K562 (cell line): ENCODE measurements around the gene NKAPL. TPM values are rescaled to one million over a fixed set of nuclear protein-coding genes. Genes with fewer than 3 reads are reported as not detected.

ENCODE experiments used
- BACH1 ChIP-seq: fragments of 200-800 bp; sonication (Bioruptor generic); IDR thresholded peaks from 2 replicates; pipeline ENCODE4 v1.6.1; 2016; ENCODE audit warnings: missing genetic modification characterization, missing compliant biosample characterization
- CHD4 ChIP-seq: fragments of 200-600 bp; sonication (generic); IDR thresholded peaks from 3 replicates; pipeline ENCODE4 v1.6.1; 2012; ENCODE audit warnings: low read depth, mild to moderate bottlenecking, mixed read lengths, low read length, inconsistent platforms; ENCODE audit not compliant: insufficient read depth, insufficient replicate concordance, poor library complexity, severe bottlenecking
- E2F4 ChIP-seq: sonication (generic); formaldehyde crosslinking; IDR thresholded peaks from 2 replicates; pipeline ENCODE4 v1.8.0; 2022; ENCODE audit warnings: mild to moderate bottlenecking, low read depth, missing genetic modification reagents
- EWSR1 ChIP-seq: fragments of 450-650 bp; IDR thresholded peaks from 2 replicates; pipeline ENCODE4 v1.6.1; 2018; ENCODE audit warnings: borderline replicate concordance, mild to moderate bottlenecking, low read depth, moderate library complexity; ENCODE audit not compliant: partially characterized antibody
- GABPB1 ChIP-seq: sonication (generic); formaldehyde crosslinking; IDR thresholded peaks from 2 replicates; pipeline ENCODE4 v1.8.0; 2022; ENCODE audit warnings: mild to moderate bottlenecking, missing genetic modification reagents
- GATAD2A ChIP-seq: fragments of 450-650 bp; IDR thresholded peaks from 2 replicates; pipeline ENCODE4 v1.6.1; 2017
- HNRNPUL1 ChIP-seq: fragments of 200-400 bp; formaldehyde crosslinking; IDR thresholded peaks from 2 replicates; pipeline ENCODE4 v1.6.1; 2017; ENCODE audit warnings: low read length
- MAZ ChIP-seq, 2 experiments: fragments of 450-650 bp in 1 of 2; sonication (generic) in 1 of 2; formaldehyde crosslinking; IDR thresholded peaks in 1 of 2; conservative IDR thresholded peaks in 1 of 2; 2 replicates each; pipeline versions ENCODE4 v1.4.0 to v1.5.0; 2020; ENCODE audit warnings: mild to moderate bottlenecking in 1 of 2, missing genetic modification reagents in 1 of 2
- MCM3 ChIP-seq: fragments of 450-650 bp; IDR thresholded peaks from 2 replicates; pipeline ENCODE4 v1.6.1; 2016
- MLX ChIP-seq, 2 experiments: fragments of 450-650 bp in 1 of 2; sonication (generic) in 1 of 2; formaldehyde crosslinking; conservative IDR thresholded peaks; 2 replicates each; pipeline versions ENCODE4 v1.4.0 to v1.8.1; 2020 to 2022; ENCODE audit warnings: mild to moderate bottlenecking in 1 of 2, missing genetic modification reagents in 1 of 2
- NFE2L1 ChIP-seq: fragments of 450-650 bp; IDR thresholded peaks from 2 replicates; pipeline ENCODE4 v1.6.1; 2016; ENCODE audit warnings: missing genetic modification characterization, low read depth, mild to moderate bottlenecking, missing compliant biosample characterization, moderate library complexity, borderline replicate concordance
- OTX1 ChIP-seq: fragments of 450-650 bp; formaldehyde crosslinking; IDR thresholded peaks from 2 replicates; pipeline ENCODE4 v1.4.0; 2022; ENCODE audit warnings: mild to moderate bottlenecking
- PHF8 ChIP-seq: fragments of 200-600 bp; sonication (generic); IDR thresholded peaks from 2 replicates; pipeline ENCODE4 v1.6.1; 2012; ENCODE audit warnings: mixed run types, mild to moderate bottlenecking, inconsistent platforms, low read length, moderate library complexity, borderline replicate concordance
- PREB ChIP-seq: sonication (generic); formaldehyde crosslinking; IDR thresholded peaks from 2 replicates; pipeline ENCODE4 v1.8.1; 2023; ENCODE audit warnings: mild to moderate bottlenecking, missing genetic modification reagents
- PTBP1 ChIP-seq: fragments of 200-400 bp; formaldehyde crosslinking; IDR thresholded peaks from 2 replicates; pipeline ENCODE4 v1.6.1; 2017; ENCODE audit warnings: low read depth, low read length
- PTTG1 ChIP-seq: fragments of 450-650 bp; IDR thresholded peaks from 2 replicates; pipeline ENCODE4 v1.6.1; 2016; ENCODE audit warnings: low read depth, mild to moderate bottlenecking, missing genetic modification characterization, missing compliant biosample characterization
- RB1 ChIP-seq: fragments of 450-650 bp; IDR thresholded peaks from 2 replicates; pipeline ENCODE4 v1.6.1; 2017; ENCODE audit warnings: low read depth, mild to moderate bottlenecking
- SIX5 ChIP-seq, 2 experiments: IDR thresholded peaks; 2 replicates each; pipeline ENCODE4 v1.6.1; 2011; ENCODE audit warnings: low read length in 2 of 2, borderline replicate concordance in 1 of 2, low read depth in 1 of 2, mild to moderate bottlenecking in 1 of 2, moderate library complexity in 1 of 2; ENCODE audit not compliant: insufficient read depth in 1 of 2
- SRSF1 ChIP-seq: fragments of 200-400 bp; formaldehyde crosslinking; IDR thresholded peaks from 2 replicates; pipeline ENCODE4 v1.6.1; 2017; ENCODE audit warnings: mild to moderate bottlenecking, low read depth, low read length, moderate library complexity
- TAF7 ChIP-seq: fragments of 450-650 bp; IDR thresholded peaks from 2 replicates; pipeline ENCODE4 v1.6.1; 2016; ENCODE audit warnings: missing genetic modification characterization, missing compliant biosample characterization
- TCF7L2 ChIP-seq: fragments of 150-350 bp; IDR thresholded peaks from 2 replicates; pipeline ENCODE4 v1.6.1; 2016; ENCODE audit warnings: low read depth, mild to moderate bottlenecking, low read length, moderate library complexity
- ZNF277 ChIP-seq: fragments of 250-450 bp; sonication (Bioruptor Pico); IDR thresholded peaks from 2 replicates; pipeline ENCODE4 v1.8.0; 2022; ENCODE audit warnings: inconsistent platforms, mild to moderate bottlenecking, moderate library complexity, borderline replicate concordance
- ZNF668 ChIP-seq: fragments of 250-450 bp; sonication (Bioruptor Pico); IDR thresholded peaks from 2 replicates; pipeline ENCODE4 v1.8.0; 2022; ENCODE audit warnings: mild to moderate bottlenecking, inconsistent platforms
- ZZZ3 ChIP-seq: fragments of 450-650 bp; IDR thresholded peaks from 2 replicates; pipeline ENCODE4 v1.6.1; 2016; ENCODE audit warnings: antibody characterized with exemption, mild to moderate bottlenecking, moderate library complexity
- polyA plus RNA-seq, 8 experiments: library from polyadenylated mRNA; depleted of rRNA in 4 of 8; stranded (reverse) in 5 of 8; unstranded in 3 of 8; fragments of >200 nt; fragmentation: Nextera tagmentation in 2 of 8; fragmentation: Illumina TruSeq in 1 of 8; extraction: Ambion mirVana in 2 of 8; extraction: Trizol in 1 of 8; gene quantifications; 2 replicates each; pipeline versions ENCODE4 v1.2.1 to v1.2.3, GENCODE V29; 2011 to 2014; ENCODE audit warnings: inconsistent platforms in 1 of 8, missing spikeins in 1 of 8
- total RNA-seq, 7 experiments: library from RNA; depleted of rRNA in 6 of 7; stranded (reverse); fragments of >200 nt in 6 of 7; fragmentation: Illumina TruSeq in 2 of 7; extraction: Trizol in 2 of 7; gene quantifications; 2 replicates each; pipeline versions ENCODE4 v1.2.1 to v1.2.3, GENCODE V29; 2011 to 2021; ENCODE audit warnings: low replicate concordance in 1 of 7

The NKAPL gene
- total and polyA plus RNA-seq, 9 of the 15 experiments (the other 6 are each of a cell fraction or from before 2014, with no cell fraction given), result not detected

- TF ChIP-seq NFE2L1 (tag) (no peak), SRSF1 (no peak), HNRNPUL1 (no peak), GATAD2A (peak; percentile 52; the same call in 1 of the 2 replicates), RB1 (peak; percentile 88), PTTG1 (no peak), MAZ (CRISPR knock-in tag; conservative IDR thresholded peaks at IDR 0.05 in 1 of 2, IDR thresholded peaks at IDR 0.05 in 1 of 2) (peak; percentile 70 to 93), CHD4 (no peak), TAF7 (tag) (no peak), E2F4 (CRISPR knock-in tag) (no peak), GABPB1 (peak; percentile 79), PHF8 (peak; percentile 88; the same call in 1 of the 2 replicates), OTX1 (CRISPR knock-in tag) (no peak), EWSR1 (no peak), ZNF277 (CRISPR knock-in tag) (no peak), TCF7L2 (no peak), PREB (CRISPR knock-in tag) (0 out of 2 replicates have a peak, but pooled peaks have one; percentile 70), ZZZ3 (0 out of 2 replicates have a peak, but pooled peaks have one; percentile 30), ZNF668 (CRISPR knock-in tag) (no peak), BACH1 (no peak), SIX5 (IDR thresholded peaks at IDR 0.05; ENCODE audit: borderline replicate concordance in 1 of 2, insufficient read depth in 1 of 2, low read depth in 1 of 2, low read length in 2 of 2) (no peak), MCM3 (no peak), MLX (CRISPR knock-in tag; conservative IDR thresholded peaks at IDR 0.05) (no peak), PTBP1 (no peak)
These were observed 22.4 kb downstream of the NKAPL start, which contains the start of gene PGBD1 (continued) for GRCh38 chr6:28281288-28282064.
